SIG-M5 (cell line): Measurements from ENCODE around the gene DPP7.
A peak's percentile ranks its signal among the peaks of the same experiment; 100 is the strongest.
"Not testable (repeated sequence)": the region's sequence is repeated elsewhere in the genome, so short reads cannot be mapped to it uniquely, and the experiment has no call there.

ENCODE experiments used
- DNase-seq: peaks from one replicate; lab custom pipeline; 2025; lab: John Stamatoyannopoulos, UW

Gene DPP7

GRCh38 chr9:137070906-137071275 is 43.6 kb downstream of the DPP7 start:
- DNase-seq = no peak

GRCh38 chr9:137070201-137070905 is 44.2 kb downstream of the DPP7 start, which contains the start of gene SAPCD2:
Gene SAPCD2 (minus strand): TSS chr9:137070557. CDS start chr9:137070460, 97 bp downstream.
- peak; percentile 48 for DNase-seq

- no peak for DNase-seq
Measured at GRCh38 chr9:137069508-137070091, 44.9 kb downstream of the DPP7 start.

GRCh38 chr9:137068539-137069507 is 45.7 kb downstream of the DPP7 start:
- no peak for DNase-seq

GRCh38 chr9:137067860-137068538 is 46.5 kb downstream of the DPP7 start:
- peak; percentile 42 for DNase-seq

- no peak for DNase-seq
Measured at GRCh38 chr9:137066096-137066861, 48.3 kb downstream of the DPP7 start.

- no peak for DNase-seq
Measured at GRCh38 chr9:137065336-137065967, 49.1 kb downstream of the DPP7 start.

- DNase-seq = no peak
Measured at GRCh38 chr9:137064880-137065164, 49.7 kb downstream of the DPP7 start.

- DNase-seq = no peak
Measured at GRCh38 chr9:137064027-137064879, 50.3 kb downstream of the DPP7 start.

- no peak for DNase-seq
Measured at GRCh38 chr9:137063311-137064026, 51.1 kb downstream of the DPP7 start.

- DNase-seq = not testable (repeated sequence)
Measured at GRCh38 chr9:137062798-137063197, 51.7 kb downstream of the DPP7 start.

- no peak for DNase-seq
Measured at GRCh38 chr9:137062384-137062783, 52.1 kb downstream of the DPP7 start.
